Measurements from ENCODE around the gene SLC12A9. TPM values are rescaled to one million over a fixed set of nuclear protein-coding genes. Genes with fewer than 3 reads are reported as not detected.

SLC12A9 gene
- total RNA-seq, 1 donor from 2014 or later: 37.1 TPM

- peak within 1 kb of the TSS; percentile 94 for H3K27ac Mint-ChIP-seq
- peak; percentile 69 for TF ChIP-seq CTCF (conservative IDR thresholded peaks at IDR 0.05)
- H3K9me3 Mint-ChIP-seq: no peaks in the 10 kb centered on the region
- H3K4me3 Mint-ChIP-seq: peak within 1 kb of the TSS; percentile 99
- no peaks in the 10 kb centered on the region for H3K27me3 Mint-ChIP-seq
- peaks cover 17% of the 10 kb centered on the region for H3K4me1 Mint-ChIP-seq (ENCODE audit: unreplicated experiment)
- H3K36me3 Mint-ChIP-seq: peaks cover 8% of the 10 kb centered on the region
- DNase-seq (ENCODE audit: extremely low spot score, unreplicated experiment): peak; percentile 87
These were observed 24.9 kb upstream of the SLC12A9 start, which contains the start of gene EPHB4 for GRCh38 chr7:100827330-100828226. Gene EPHB4 (minus strand): TSS chr7:100827523. CDS start chr7:100827030, 493 bp downstream.

- Mint-ChIP-seq H3K36me3 (peaks cover 8% of the 10 kb centered on the region), H3K27ac (no peak overlapping the region), H3K9me3 (no peaks in the 10 kb centered on the region), H3K27me3 (no peaks in the 10 kb centered on the region), H3K4me3 (peak overlapping the region; percentile 77), H3K4me1 (ENCODE audit: unreplicated experiment) (peaks cover 17% of the 10 kb centered on the region)
- no peak for DNase-seq (ENCODE audit: extremely low spot score, unreplicated experiment)
- no peak for TF ChIP-seq CTCF (conservative IDR thresholded peaks at IDR 0.05)
These were observed 23.3 kb upstream of the SLC12A9 start for GRCh38 chr7:100829150-100829716.

- peak overlapping the region; percentile 12 for H3K27ac Mint-ChIP-seq
- no peak for DNase-seq (ENCODE audit: extremely low spot score, unreplicated experiment)
- H3K4me1 Mint-ChIP-seq (ENCODE audit: unreplicated experiment): peaks cover 14% of the 10 kb centered on the region
- no peaks in the 10 kb centered on the region for H3K9me3 Mint-ChIP-seq
- TF ChIP-seq CTCF (conservative IDR thresholded peaks at IDR 0.05): no peak
- H3K36me3 Mint-ChIP-seq: peaks cover 6% of the 10 kb centered on the region
- peak overlapping the region; percentile 15 for H3K4me3 Mint-ChIP-seq
- H3K27me3 Mint-ChIP-seq: no peaks in the 10 kb centered on the region
These were observed 22.1 kb upstream of the SLC12A9 start for GRCh38 chr7:100830396-100830795.

GRCh38 chr7:100832281-100832633, 20.3 kb upstream of the SLC12A9 start:
- Mint-ChIP-seq H3K9me3 (no peaks in the 10 kb centered on the region), H3K4me1 (ENCODE audit: unreplicated experiment) (peaks cover 22% of the 10 kb centered on the region), H3K27me3 (no peaks in the 10 kb centered on the region), H3K27ac (no peak overlapping the region), H3K4me3 (no peak overlapping the region), H3K36me3 (no peaks in the 10 kb centered on the region)
- DNase-seq (ENCODE audit: extremely low spot score, unreplicated experiment): no peak
- no peak for TF ChIP-seq CTCF (conservative IDR thresholded peaks at IDR 0.05)

GRCh38 chr7:100835903-100836811, 16.4 kb upstream of the SLC12A9 start:
- Mint-ChIP-seq H3K36me3 (no peaks in the 10 kb centered on the region), H3K9me3 (no peaks in the 10 kb centered on the region), H3K27ac (peak overlapping the region; percentile 83), H3K4me1 (ENCODE audit: unreplicated experiment) (peaks cover 26% of the 10 kb centered on the region), H3K4me3 (peak overlapping the region; percentile 73), H3K27me3 (no peaks in the 10 kb centered on the region)
- DNase-seq (ENCODE audit: extremely low spot score, unreplicated experiment): no peak
- TF ChIP-seq CTCF (conservative IDR thresholded peaks at IDR 0.05): no peak

All from type B pancreatic cell (in vitro differentiated cells).